GM23338 (cell line): ENCODE results near the gene RPA1.

Experiments used
- CREB1 ChIP-seq: fragments of 250-450 bp; sonication (Bioruptor Pico); IDR thresholded peaks from 2 replicates; pipeline ENCODE4 v1.5.0; 2020; ENCODE audit warnings: low read depth, mild to moderate bottlenecking, moderate library complexity
- CTCF ChIP-seq, 2 experiments: fragments of 200-600 bp in 1 of 2; sonication (generic) in 1 of 2; conservative IDR thresholded peaks; 2 replicates each; pipeline versions ENCODE4 v1.5.1 to v1.6.1; 2016 to 2017; ENCODE audit warnings: antibody characterized with exemption in 2 of 2, low read depth in 2 of 2, mild to moderate bottlenecking in 2 of 2, moderate library complexity in 1 of 2
- ETS1 ChIP-seq: IDR thresholded peaks from 2 replicates; pipeline ENCODE4 v1.6.1; 2016; ENCODE audit warnings: antibody characterized with exemption
- EZH2 ChIP-seq: fragments of 200-600 bp; sonication (generic); IDR thresholded peaks from one replicate; pipeline ENCODE4 v1.8.0; 2017; ENCODE audit warnings: antibody characterized with exemption, mild to moderate bottlenecking, low read depth; ENCODE audit not compliant: unreplicated experiment
- EZH2phosphoT487 ChIP-seq: fragments of 200-600 bp; sonication (generic); IDR thresholded peaks from one replicate; pipeline ENCODE4 v1.8.1; 2018; ENCODE audit warnings: antibody characterized with exemption; ENCODE audit not compliant: unreplicated experiment
- JUNB ChIP-seq: IDR thresholded peaks from one replicate; pipeline ENCODE4 v1.6.1; 2016; ENCODE audit warnings: antibody characterized with exemption; ENCODE audit not compliant: unreplicated experiment
- NANOG ChIP-seq: IDR thresholded peaks from 2 replicates; pipeline ENCODE4 v1.6.1; 2016; ENCODE audit warnings: antibody characterized with exemption, borderline replicate concordance
- POLR2AphosphoS5 ChIP-seq: IDR thresholded peaks from 2 replicates; pipeline ENCODE4 v1.6.1; 2016; ENCODE audit warnings: antibody characterized with exemption, low read depth
- REST ChIP-seq: IDR thresholded peaks from one replicate; pipeline ENCODE4 v1.6.1; 2018; ENCODE audit warnings: antibody characterized with exemption; ENCODE audit not compliant: unreplicated experiment
- STAT1 ChIP-seq: IDR thresholded peaks from one replicate; pipeline ENCODE4 v1.6.1; 2016; ENCODE audit warnings: antibody characterized with exemption; ENCODE audit not compliant: unreplicated experiment
- ZNF114 ChIP-seq: fragments of 250-450 bp; sonication (Bioruptor Pico); IDR thresholded peaks from 2 replicates; pipeline ENCODE4 v1.5.0; 2020; ENCODE audit warnings: mild to moderate bottlenecking, moderate library complexity
- ZNF462 ChIP-seq: fragments of 250-450 bp; sonication (Bioruptor Pico); IDR thresholded peaks from 2 replicates; pipeline ENCODE4 v1.5.0; 2020; ENCODE audit warnings: mild to moderate bottlenecking, moderate library complexity

- TF ChIP-seq CTCF (conservative IDR thresholded peaks at IDR 0.05; ENCODE audit: low read depth in 2 of 2) (no peak), EZH2 (no peak), POLR2AphosphoS5 (no peak), REST (no peak), EZH2phosphoT487 (no peak), CREB1 (CRISPR knock-in tag) (no peak), ZNF462 (CRISPR knock-in tag) (no peak), STAT1 (no peak), ETS1 (no peak), NANOG (no peak), JUNB (no peak), ZNF114 (CRISPR knock-in tag) (no peak)
These were observed 33.0 kb upstream of the RPA1 start for GRCh38 chr17:1796800-1797199.
